GM21381 (cell line): ENCODE data around the gene DPH2.

Experiments
- ATAC-seq: cut with Tn5 transposase; IDR thresholded peaks from one replicate; pipeline ENCODE4 v1.9.1; 2021; ENCODE audit warnings: mild to moderate bottlenecking, moderate library complexity; ENCODE audit not compliant: unreplicated experiment

DPH2 gene, protein sequence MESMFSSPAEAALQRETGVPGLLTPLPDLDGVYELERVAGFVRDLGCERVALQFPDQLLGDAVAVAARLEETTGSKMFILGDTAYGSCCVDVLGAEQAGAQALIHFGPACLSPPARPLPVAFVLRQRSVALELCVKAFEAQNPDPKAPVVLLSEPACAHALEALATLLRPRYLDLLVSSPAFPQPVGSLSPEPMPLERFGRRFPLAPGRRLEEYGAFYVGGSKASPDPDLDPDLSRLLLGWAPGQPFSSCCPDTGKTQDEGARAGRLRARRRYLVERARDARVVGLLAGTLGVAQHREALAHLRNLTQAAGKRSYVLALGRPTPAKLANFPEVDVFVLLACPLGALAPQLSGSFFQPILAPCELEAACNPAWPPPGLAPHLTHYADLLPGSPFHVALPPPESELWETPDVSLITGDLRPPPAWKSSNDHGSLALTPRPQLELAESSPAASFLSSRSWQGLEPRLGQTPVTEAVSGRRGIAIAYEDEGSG

DNA sequence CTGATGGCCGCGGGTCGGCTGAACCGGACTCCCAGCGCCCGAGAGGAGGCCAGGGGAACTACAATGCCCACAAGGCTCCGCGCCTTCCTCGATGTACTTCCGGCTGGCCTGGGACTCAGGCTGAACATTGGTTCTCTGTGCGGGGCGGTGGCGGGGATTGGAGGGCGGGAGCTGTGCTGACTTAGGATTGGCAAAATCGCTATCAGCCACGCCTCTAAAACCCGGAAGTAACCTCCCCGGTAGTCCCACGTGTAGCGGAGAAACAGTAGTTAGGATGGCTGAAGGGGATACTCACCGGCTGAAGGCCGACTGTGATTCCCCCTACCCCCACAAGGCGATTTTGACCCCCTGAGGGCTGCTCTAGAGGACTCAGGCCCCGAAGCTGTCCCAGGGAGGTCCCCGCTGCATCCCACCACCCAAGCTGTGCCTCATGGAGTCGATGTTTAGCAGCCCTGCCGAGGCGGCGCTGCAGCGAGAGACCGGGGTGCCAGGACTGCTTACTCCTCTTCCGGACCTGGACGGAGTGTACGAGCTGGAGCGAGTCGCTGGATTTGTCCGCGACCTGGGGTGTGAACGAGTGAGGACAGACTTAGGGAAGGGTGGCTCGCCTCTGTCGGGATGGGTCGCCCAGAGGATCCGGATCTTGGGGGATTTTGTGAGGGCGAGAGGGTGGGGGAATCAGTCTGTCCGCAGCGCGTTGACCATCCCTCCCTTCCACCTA lies at the start of gene DPH2:
TSS of gene DPH2 (plus strand) at position 265 of the 721 bp plus-strand sequence. CDS start at position 431, 166 bp downstream.
- ATAC-seq: peak; percentile 75

DNA sequence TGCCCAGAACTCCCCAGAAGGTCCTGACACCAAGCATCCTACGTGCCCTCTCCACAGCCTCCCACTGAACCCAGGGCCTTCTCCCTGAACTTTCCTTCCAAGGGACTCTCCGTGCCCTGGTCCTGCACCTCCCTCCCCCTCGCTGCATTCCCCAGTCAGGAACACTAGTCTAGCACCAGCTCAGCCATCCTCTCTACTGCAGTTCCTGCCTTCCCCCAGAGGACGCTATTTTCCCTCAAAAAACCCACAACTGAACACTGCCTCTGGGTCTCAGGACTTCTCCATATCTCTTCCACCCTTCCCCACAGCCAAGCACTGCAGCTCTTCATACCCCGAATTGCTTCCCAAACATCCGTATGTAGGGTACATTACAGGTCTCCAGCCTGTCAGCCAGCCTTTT lies 48.8 kb upstream of the DPH2 start:
- ATAC-seq: no peak

DNA sequence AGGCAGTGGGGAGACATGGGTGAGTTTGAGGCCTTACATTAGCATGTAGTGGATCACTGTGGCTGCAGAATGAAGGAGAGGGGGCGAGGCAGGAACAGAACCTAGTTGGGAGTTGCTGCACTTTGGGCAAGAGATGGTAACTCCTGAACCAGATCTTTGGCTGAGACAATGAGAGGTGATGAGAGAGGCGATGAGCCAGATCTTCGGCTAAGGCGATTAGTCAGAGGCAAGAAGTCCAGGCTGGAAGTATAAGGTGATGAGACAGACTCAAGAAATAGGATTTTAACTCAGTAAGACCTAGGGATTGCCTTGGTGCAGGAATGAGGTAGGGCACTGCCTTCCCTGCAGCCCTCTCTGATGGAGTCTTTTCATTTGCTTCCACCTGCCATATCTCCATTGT lies 45.3 kb upstream of the DPH2 start:
- no peak for ATAC-seq

GRCh38 chr1:43925846-43926245 lies 44.0 kb upstream of the DPH2 start:
- ATAC-seq: no peak

- no peak for ATAC-seq
These were observed 39.5 kb upstream of the DPH2 start for GRCh38 chr1:43930168-43930948.

- no peak for ATAC-seq
These were observed 38.9 kb upstream of the DPH2 start for GRCh38 chr1:43930949-43931275.

DNA sequence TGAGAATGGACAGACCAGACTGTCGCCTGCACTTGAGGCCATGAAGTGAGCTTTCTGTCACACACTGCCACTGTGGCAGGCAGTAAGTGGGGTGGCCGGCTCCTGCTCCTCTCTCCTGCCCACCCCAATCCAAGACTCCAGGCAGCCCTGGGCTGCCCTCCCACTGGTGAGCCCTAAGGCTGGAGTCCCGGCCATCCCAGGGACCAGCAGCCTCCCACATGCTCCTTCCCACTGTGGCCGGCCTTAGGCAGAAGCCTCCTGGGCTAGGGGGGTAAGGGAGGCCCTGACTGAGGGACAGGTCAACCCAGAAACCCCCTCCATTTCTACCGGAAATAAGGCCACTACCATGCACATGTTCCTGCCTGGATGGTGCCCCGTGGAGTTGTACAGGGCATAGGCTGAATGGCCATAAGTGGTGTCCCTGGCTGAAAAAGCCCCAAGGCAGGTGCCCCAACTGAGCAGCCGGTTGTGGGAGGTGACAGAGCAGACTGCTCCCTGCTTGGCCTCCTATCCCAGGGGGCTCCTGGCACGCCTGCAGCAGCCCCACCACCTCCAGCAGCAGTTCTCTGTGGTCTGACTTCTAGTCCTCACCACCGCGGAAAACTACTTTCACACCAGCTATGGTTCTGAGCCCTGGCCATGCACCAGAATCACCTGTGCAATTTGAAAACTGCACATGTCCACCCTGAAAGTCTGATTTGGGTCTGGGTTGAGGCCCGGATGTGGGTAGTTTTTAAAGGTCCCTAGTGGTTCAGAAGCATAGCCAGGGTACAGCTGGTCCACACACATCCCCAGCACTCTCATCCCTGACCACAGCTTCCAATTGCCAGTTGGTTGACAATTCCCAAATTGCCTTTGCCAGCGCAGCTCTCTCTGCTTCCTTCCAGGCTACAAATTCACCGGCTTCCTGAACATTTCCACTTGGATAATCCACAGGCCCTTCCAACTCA lies 37.8 kb upstream of the DPH2 start:
- no peak for ATAC-seq

GRCh38 chr1:43932786-43933385 lies 36.9 kb upstream of the DPH2 start:
- ATAC-seq: no peak

DNA sequence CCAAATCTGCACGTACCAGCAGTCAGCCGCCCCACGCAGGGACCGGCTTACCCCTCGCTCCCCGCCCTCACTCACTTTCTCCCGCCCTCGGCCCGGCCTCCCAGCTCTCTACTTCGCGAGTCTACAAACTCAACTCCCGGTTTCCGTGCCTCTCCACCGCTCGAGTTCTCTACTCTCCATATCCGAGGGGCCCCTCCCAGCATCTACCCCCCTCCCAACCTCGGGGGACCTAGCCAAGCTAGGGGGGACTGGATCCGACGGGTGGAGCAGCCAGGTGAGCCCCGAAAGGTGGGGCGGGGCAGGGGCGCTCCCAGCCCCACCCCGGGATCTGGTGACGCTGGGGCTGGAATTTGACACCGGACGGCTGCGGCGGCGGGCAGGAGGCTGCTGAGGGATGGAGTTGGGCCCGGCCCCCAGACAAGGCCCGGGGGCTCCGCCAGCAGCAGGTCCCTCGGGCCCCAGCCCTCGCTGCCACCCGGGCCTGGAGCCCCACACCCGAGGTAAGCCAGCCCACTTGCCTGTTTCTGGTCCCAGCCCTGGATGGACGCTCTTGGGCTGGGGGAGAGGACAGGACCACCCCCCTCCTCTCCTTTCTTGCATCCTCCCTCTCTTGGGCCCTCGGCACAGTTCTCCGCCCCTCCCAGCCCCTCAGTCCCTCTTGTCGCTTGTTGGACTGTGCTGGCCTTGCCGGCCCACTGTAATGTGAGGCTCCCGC lies 36.3 kb upstream of the DPH2 start, which contains the start of gene ARTN:
TSS of gene ARTN (plus strand) at position 416 of the 715 bp plus-strand sequence. CDS start 1,856 bp downstream, outside the sequence.
- ATAC-seq: no peak

DNA sequence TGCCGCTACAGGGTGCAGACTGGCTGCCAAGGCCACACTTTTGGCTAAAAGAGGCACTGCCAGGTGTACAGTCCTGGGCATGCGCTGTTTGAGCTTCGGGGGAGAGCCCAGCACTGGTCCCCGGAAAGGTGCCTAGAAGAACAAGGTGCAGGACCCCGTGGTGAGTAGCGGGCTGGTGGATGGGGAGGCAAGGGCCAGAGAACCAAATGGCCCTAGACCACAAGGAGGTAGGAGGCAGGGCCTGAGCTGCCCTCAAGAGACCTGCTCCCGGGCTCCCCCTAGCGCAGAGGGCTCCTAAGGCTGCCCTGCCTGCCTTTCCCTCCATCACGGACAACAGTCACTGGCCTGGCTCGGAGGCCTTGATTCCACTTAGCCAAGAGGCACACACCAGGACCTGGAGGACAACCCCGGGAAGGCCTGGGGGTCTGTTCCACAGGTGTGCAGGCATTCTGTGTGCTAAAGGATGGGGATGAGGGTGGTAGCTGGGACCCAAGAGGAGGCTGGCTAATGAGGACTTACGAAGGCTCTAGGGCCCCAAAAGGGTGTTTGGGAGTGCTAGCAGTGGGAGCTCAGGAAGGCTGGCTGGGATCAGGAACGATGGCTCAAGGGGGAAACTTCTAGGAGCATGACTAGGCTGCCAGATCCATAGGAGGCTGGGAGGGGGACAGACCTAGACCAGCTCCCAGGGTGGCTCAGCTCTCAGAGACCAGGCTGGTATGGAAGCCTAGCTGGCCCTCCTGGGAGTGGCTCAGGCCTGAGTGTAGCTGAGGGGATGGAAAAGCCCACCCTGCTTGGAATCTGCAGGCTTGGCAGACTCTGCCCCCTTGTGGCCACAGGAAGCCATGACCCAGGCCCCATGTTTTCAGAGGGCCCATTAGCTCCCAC lies 35.5 kb upstream of the DPH2 start:
- no peak for ATAC-seq

- ATAC-seq: no peak
These were observed 34.9 kb upstream of the DPH2 start for GRCh38 chr1:43934986-43935324.

GRCh38 chr1:43935711-43936427 lies 33.9 kb upstream of the DPH2 start:
- no peak for ATAC-seq

GRCh38 chr1:43936431-43937151 lies 33.2 kb upstream of the DPH2 start:
- no peak for ATAC-seq

- no peak for ATAC-seq
These were observed 32.5 kb upstream of the DPH2 start for GRCh38 chr1:43937179-43937865.

DNA sequence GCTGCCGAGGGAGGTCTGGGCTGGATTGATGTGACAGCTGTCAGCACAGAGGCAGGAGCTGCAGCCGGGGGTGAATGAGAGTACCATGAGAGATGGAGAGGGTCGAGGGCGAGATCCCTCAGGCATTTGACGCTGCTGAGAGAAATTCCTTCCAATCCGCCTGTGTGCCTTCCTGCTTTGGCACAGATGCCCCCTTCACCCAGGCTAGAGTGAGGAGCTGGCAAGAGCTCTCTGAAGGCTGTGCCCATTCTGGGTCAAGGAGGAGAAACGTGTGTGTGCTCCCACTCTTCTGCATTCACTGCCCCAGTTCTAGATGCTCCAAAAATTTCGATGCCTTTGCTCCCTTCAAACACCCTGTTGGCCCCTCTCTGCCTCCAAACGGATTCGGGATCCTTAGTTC lies 31.4 kb upstream of the DPH2 start:
- ATAC-seq: no peak

- ATAC-seq: no peak
These were observed 30.8 kb upstream of the DPH2 start for GRCh38 chr1:43938892-43939587.
